Measurements from ENCODE around the gene FOXN1. TPM values are rescaled to one million over a fixed set of nuclear protein-coding genes. Genes with fewer than 3 reads are reported as not detected.
"Not testable (repeated sequence)": the region's sequence is repeated elsewhere in the genome, so short reads cannot be mapped to it uniquely, and the experiment has no call there.

FOXN1 gene
- total RNA-seq, 1 experiment from 2014 or later: not detected

DNA sequence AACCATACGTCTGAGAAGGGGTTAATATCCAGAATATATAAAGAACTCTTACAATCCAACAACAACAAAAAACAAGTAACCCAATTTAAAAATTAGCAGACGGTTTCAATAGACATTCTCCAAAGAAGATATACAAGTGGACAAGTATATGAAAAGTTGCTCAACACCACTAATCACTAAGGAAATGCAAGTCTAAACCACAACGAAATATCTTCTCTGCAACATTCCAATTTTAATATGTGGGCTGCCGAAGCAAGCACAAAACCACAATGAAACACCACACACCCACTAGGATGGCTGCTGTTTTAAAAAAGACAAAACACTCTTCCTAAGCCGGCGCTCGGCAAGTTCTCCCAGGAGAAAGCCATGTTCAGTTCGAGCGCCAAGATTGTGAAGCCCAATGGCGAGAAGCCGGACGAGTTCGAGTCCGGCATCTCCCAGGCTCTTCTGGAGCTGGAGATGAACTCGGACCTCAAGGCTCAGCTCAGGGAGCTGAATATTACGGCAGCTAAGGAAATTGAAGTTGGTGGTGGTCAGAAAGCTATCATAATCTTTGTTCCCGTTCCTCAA lies 38.6 kb upstream of the FOXN1 start:
- Mint-ChIP-seq H3K4me3 (no peak overlapping the region), H3K36me3 (no peaks in the 10 kb centered on the region), H3K9me3 (no peaks in the 10 kb centered on the region), H3K4me1 (peaks cover 3% of the 10 kb centered on the region), H3K27me3 (ENCODE audit: low read depth) (0 out of 2 replicates have a peak, but pooled peaks cover 3% of the 10 kb centered on the region), H3K27ac (no peak overlapping the region)
- ChIA-PET CTCF (no interaction called here), POLR2A (no interaction called here)
- TF ChIP-seq KAT7 (CRISPR knock-in tag; IDR thresholded peaks at IDR 0.05; ENCODE audit: borderline replicate concordance) (no peak), TP53 (CRISPR knock-in tag; IDR thresholded peaks at IDR 0.05) (no peak), GABPB1 (CRISPR knock-in tag; IDR thresholded peaks at IDR 0.05) (no peak), ZNF423 (CRISPR knock-in tag; IDR thresholded peaks at IDR 0.05) (no peak), NFE2L1 (CRISPR knock-in tag; IDR thresholded peaks at IDR 0.05) (no peak), SOX15 (CRISPR knock-in tag; IDR thresholded peaks at IDR 0.05) (no peak), PRRX2 (CRISPR knock-in tag; IDR thresholded peaks at IDR 0.05) (no peak), GRHL2 (CRISPR knock-in tag; IDR thresholded peaks at IDR 0.05; ENCODE audit: insufficient replicate concordance, severe bottlenecking) (no peak)
- TF ChIP-seq, protein P1, sequence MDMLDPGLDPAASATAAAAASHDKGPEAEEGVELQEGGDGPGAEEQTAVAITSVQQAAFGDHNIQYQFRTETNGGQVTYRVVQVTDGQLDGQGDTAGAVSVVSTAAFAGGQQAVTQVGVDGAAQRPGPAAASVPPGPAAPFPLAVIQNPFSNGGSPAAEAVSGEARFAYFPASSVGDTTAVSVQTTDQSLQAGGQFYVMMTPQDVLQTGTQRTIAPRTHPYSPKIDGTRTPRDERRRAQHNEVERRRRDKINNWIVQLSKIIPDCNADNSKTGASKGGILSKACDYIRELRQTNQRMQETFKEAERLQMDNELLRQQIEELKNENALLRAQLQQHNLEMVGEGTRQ (CRISPR knock-in tag; IDR thresholded peaks at IDR 0.05): no peak
- TF ChIP-seq, protein P2, sequence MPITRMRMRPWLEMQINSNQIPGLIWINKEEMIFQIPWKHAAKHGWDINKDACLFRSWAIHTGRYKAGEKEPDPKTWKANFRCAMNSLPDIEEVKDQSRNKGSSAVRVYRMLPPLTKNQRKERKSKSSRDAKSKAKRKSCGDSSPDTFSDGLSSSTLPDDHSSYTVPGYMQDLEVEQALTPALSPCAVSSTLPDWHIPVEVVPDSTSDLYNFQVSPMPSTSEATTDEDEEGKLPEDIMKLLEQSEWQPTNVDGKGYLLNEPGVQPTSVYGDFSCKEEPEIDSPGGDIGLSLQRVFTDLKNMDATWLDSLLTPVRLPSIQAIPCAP (CRISPR knock-in tag; IDR thresholded peaks at IDR 0.05): no peak
- DNase-seq (ENCODE audit: low spot score) (no peak), ATAC-seq (no peak)

DNA sequence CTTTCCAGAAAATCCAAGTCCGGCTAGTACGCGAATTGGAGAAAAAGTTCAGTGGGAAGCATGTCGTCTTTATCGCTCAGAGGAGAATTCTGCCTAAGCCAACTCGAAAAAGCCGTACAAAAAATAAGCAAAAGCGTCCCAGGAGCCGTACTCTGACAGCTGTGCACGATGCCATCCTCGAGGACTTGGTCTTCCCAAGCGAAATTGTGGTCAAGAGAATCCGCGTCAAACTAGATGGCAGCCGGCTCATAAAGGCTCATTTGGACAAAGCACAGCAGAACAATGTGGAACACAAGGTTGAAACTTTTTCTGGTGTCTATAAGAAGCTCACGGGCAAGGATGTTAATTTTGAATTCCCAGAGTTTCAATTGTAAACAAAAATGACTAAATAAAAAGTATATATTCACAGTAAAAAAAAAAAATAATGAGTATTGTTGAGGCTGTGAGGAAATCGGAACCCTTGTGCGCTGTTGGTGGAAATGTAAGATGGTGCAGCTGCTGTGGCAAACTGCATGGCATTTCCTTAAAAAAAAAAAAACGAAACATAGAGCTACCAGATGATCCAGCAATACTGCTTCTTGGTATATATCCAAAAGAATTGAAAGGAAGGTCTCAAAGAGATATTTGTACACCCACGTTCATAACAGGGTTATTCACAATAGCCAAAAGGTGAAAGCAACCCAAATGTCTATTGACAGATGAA lies 38.0 kb upstream of the FOXN1 start:
- CTCF ChIA-PET; H3K27me3 Mint-ChIP-seq (ENCODE audit: low read depth); H3K36me3 Mint-ChIP-seq; H3K27ac Mint-ChIP-seq; H3K9me3 Mint-ChIP-seq; DNase-seq (ENCODE audit: low spot score); ATAC-seq; H3K4me1 Mint-ChIP-seq; H3K4me3 Mint-ChIP-seq: not testable (repeated sequence)
- POLR2A ChIA-PET: interaction anchor here (0.6 kb wide), 1 partner anchor 69 kb away, joined by 4 read pairs; no protein-coding TSS in a partner anchor

DNA sequence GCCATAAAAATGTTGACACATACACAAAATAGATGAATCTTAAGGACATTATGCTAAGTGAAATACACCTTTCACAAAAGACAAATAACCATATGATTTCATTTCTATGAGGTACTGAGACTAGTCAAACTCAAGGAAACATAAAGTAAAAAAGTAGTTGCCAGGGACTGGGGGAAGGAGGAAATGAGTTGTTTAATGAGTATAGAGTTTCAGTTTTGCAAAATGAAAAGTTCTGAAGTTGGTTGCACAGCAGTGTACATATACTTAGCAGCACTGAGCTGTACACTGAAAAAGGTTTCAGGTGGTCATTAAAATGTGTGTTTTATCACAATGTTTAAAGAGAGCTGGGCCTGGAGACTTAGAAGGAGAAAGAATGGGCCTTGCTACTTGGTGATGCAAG lies 37.4 kb upstream of the FOXN1 start:
- H3K36me3 Mint-ChIP-seq: no peaks in the 10 kb centered on the region
- ChIA-PET POLR2A (interaction anchor here (0.6 kb wide), 1 partner anchor 68 kb away, joined by 4 read pairs; no protein-coding TSS in a partner anchor), CTCF (no interaction called here)
- H3K9me3 Mint-ChIP-seq: no peaks in the 10 kb centered on the region
- H3K27ac Mint-ChIP-seq: no peak overlapping the region
- H3K27me3 Mint-ChIP-seq (ENCODE audit: low read depth): peaks cover 3% of the 10 kb centered on the region; the same call in 1 of the 2 replicates
- DNase-seq (ENCODE audit: low spot score) (no peak), ATAC-seq (no peak)
- no peak overlapping the region for H3K4me3 Mint-ChIP-seq
- peaks cover 3% of the 10 kb centered on the region for H3K4me1 Mint-ChIP-seq
- no peak for TF ChIP-seq SMAD3 (CRISPR knock-in tag; IDR thresholded peaks at IDR 0.05; ENCODE audit: borderline replicate concordance)
- TF ChIP-seq ZNF396 (CRISPR knock-in tag; IDR thresholded peaks at IDR 0.05; ENCODE audit: borderline replicate concordance): no peak
- no peak for TF ChIP-seq JUN (CRISPR knock-in tag; IDR thresholded peaks at IDR 0.05)
- TF ChIP-seq, protein P3, sequence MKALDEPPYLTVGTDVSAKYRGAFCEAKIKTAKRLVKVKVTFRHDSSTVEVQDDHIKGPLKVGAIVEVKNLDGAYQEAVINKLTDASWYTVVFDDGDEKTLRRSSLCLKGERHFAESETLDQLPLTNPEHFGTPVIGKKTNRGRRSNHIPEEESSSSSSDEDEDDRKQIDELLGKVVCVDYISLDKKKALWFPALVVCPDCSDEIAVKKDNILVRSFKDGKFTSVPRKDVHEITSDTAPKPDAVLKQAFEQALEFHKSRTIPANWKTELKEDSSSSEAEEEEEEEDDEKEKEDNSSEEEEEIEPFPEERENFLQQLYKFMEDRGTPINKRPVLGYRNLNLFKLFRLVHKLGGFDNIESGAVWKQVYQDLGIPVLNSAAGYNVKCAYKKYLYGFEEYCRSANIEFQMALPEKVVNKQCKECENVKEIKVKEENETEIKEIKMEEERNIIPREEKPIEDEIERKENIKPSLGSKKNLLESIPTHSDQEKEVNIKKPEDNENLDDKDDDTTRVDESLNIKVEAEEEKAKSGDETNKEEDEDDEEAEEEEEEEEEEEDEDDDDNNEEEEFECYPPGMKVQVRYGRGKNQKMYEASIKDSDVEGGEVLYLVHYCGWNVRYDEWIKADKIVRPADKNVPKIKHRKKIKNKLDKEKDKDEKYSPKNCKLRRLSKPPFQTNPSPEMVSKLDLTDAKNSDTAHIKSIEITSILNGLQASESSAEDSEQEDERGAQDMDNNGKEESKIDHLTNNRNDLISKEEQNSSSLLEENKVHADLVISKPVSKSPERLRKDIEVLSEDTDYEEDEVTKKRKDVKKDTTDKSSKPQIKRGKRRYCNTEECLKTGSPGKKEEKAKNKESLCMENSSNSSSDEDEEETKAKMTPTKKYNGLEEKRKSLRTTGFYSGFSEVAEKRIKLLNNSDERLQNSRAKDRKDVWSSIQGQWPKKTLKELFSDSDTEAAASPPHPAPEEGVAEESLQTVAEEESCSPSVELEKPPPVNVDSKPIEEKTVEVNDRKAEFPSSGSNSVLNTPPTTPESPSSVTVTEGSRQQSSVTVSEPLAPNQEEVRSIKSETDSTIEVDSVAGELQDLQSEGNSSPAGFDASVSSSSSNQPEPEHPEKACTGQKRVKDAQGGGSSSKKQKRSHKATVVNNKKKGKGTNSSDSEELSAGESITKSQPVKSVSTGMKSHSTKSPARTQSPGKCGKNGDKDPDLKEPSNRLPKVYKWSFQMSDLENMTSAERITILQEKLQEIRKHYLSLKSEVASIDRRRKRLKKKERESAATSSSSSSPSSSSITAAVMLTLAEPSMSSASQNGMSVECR (CRISPR knock-in tag; IDR thresholded peaks at IDR 0.05; ENCODE audit: borderline replicate concordance): no peak
- TF ChIP-seq, protein P4, sequence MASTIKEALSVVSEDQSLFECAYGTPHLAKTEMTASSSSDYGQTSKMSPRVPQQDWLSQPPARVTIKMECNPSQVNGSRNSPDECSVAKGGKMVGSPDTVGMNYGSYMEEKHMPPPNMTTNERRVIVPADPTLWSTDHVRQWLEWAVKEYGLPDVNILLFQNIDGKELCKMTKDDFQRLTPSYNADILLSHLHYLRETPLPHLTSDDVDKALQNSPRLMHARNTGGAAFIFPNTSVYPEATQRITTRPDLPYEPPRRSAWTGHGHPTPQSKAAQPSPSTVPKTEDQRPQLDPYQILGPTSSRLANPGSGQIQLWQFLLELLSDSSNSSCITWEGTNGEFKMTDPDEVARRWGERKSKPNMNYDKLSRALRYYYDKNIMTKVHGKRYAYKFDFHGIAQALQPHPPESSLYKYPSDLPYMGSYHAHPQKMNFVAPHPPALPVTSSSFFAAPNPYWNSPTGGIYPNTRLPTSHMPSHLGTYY (CRISPR knock-in tag; IDR thresholded peaks at IDR 0.05): no peak
- no peak for TF ChIP-seq ZNF138 (CRISPR knock-in tag; conservative IDR thresholded peaks at IDR 0.05)
- TF ChIP-seq, protein P5, sequence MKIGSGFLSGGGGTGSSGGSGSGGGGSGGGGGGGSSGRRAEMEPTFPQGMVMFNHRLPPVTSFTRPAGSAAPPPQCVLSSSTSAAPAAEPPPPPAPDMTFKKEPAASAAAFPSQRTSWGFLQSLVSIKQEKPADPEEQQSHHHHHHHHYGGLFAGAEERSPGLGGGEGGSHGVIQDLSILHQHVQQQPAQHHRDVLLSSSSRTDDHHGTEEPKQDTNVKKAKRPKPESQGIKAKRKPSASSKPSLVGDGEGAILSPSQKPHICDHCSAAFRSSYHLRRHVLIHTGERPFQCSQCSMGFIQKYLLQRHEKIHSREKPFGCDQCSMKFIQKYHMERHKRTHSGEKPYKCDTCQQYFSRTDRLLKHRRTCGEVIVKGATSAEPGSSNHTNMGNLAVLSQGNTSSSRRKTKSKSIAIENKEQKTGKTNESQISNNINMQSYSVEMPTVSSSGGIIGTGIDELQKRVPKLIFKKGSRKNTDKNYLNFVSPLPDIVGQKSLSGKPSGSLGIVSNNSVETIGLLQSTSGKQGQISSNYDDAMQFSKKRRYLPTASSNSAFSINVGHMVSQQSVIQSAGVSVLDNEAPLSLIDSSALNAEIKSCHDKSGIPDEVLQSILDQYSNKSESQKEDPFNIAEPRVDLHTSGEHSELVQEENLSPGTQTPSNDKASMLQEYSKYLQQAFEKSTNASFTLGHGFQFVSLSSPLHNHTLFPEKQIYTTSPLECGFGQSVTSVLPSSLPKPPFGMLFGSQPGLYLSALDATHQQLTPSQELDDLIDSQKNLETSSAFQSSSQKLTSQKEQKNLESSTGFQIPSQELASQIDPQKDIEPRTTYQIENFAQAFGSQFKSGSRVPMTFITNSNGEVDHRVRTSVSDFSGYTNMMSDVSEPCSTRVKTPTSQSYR (CRISPR knock-in tag; IDR thresholded peaks at IDR 0.05): no peak
- TF ChIP-seq, protein P6, sequence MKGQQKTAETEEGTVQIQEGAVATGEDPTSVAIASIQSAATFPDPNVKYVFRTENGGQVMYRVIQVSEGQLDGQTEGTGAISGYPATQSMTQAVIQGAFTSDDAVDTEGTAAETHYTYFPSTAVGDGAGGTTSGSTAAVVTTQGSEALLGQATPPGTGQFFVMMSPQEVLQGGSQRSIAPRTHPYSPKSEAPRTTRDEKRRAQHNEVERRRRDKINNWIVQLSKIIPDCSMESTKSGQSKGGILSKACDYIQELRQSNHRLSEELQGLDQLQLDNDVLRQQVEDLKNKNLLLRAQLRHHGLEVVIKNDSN (CRISPR knock-in tag; IDR thresholded peaks at IDR 0.05): no peak

All from WTC11 (cell line).